HEK293 (cell line): Measurements from ENCODE around the gene CELA1.
A peak's percentile ranks its signal among the peaks of the same experiment; 100 is the strongest.

Experiments
- CTCF ChIA-PET: fragments of 350-600 bp; formaldehyde crosslinking; extraction: SDS; loops from one replicate; lab custom pipeline; 2021; ENCODE audit warnings: antibody characterized with exemption; lab: Yijun Ruan, JAX
- POLR2A ChIA-PET: fragments of 300-600 bp; formaldehyde crosslinking; extraction: SDS; loops from one replicate; lab custom pipeline; 2020; ENCODE audit warnings: antibody characterized with exemption, inconsistent platforms; lab: Yijun Ruan, JAX
- H3K27ac ChIP-seq: fragments of 200-500 bp; sonication (Bioruptor generic); 2 replicates; pipeline ENCODE4 v1.5.1; 2014; ENCODE audit warnings: low read depth, low read length, control low read depth, inconsistent platforms; ENCODE audit errors: extremely low read depth
- H3K36me3 ChIP-seq, 2 experiments: fragments of 200-500 bp in 1 of 2; sonication (Bioruptor generic) in 1 of 2; 1 replicate in 1 of 2; 2 replicates in 1 of 2; pipeline ENCODE4 v1.5.1; 2014 to 2017; ENCODE audit warnings: inconsistent platforms in 2 of 2, low read length in 2 of 2; ENCODE audit not compliant: control insufficient read depth in 2 of 2, insufficient read depth in 1 of 2
- H3K4me1 ChIP-seq: fragments of 200-500 bp; sonication (Bioruptor generic); 2 replicates; pipeline ENCODE4 v1.5.1; 2014; ENCODE audit warnings: mild to moderate bottlenecking, low read length, inconsistent platforms; ENCODE audit not compliant: control insufficient read depth, insufficient read depth
- H3K4me3 ChIP-seq: 2 replicates; pipeline ENCODE4 v1.5.1; 2011; ENCODE audit warnings: low read depth, mild to moderate bottlenecking, control low read depth, low read length, moderate library complexity
- H3K9me3 ChIP-seq: fragments of 200-500 bp; sonication (Bioruptor generic); 2 replicates; pipeline ENCODE4 v1.5.1; 2014; ENCODE audit warnings: low read depth, low read length, inconsistent platforms; ENCODE audit not compliant: control insufficient read depth, insufficient read depth
- EGR2 ChIP-seq: fragments of 450-650 bp; formaldehyde crosslinking; IDR thresholded peaks from 2 replicates; pipeline ENCODE4 v1.5.1; 2016; ENCODE audit warnings: low read depth, missing biosample characterization, missing genetic modification characterization
- GLIS2 ChIP-seq: fragments of 450-650 bp; formaldehyde crosslinking; IDR thresholded peaks from 2 replicates; pipeline ENCODE4 v1.5.1; 2016; ENCODE audit warnings: missing biosample characterization, missing genetic modification characterization
- KLF1 ChIP-seq: fragments of 450-650 bp; formaldehyde crosslinking; IDR thresholded peaks from 2 replicates; pipeline ENCODE4 v1.5.1; 2016; ENCODE audit warnings: missing biosample characterization, missing genetic modification characterization
- KLF8 ChIP-seq: fragments of 450-650 bp; formaldehyde crosslinking; IDR thresholded peaks from 2 replicates; pipeline ENCODE4 v1.5.1; 2016; ENCODE audit warnings: missing biosample characterization, missing genetic modification characterization
- PRDM1 ChIP-seq: fragments of 450-650 bp; formaldehyde crosslinking; IDR thresholded peaks from 2 replicates; pipeline ENCODE4; 2016; ENCODE audit warnings: missing biosample characterization, missing genetic modification characterization
- SCRT1 ChIP-seq: fragments of 450-650 bp; formaldehyde crosslinking; IDR thresholded peaks from 2 replicates; pipeline ENCODE4 v1.5.1; 2016; ENCODE audit warnings: missing biosample characterization, missing genetic modification characterization, borderline replicate concordance
- SCRT2 ChIP-seq: fragments of 450-650 bp; formaldehyde crosslinking; IDR thresholded peaks from 2 replicates; pipeline ENCODE4 v1.5.1; 2016; ENCODE audit warnings: missing biosample characterization, missing genetic modification characterization
- SETDB1 ChIP-seq: IDR thresholded peaks from one replicate; pipeline ENCODE4 v1.6.1; 2017; ENCODE audit warnings: mild to moderate bottlenecking, low read length, moderate library complexity, mixed read lengths; ENCODE audit not compliant: insufficient read length
- TRIM28 ChIP-seq: IDR thresholded peaks from 2 replicates; pipeline ENCODE4 v1.6.1; 2011; ENCODE audit warnings: low read length, control low read depth, borderline replicate concordance
- ZBTB17 ChIP-seq: fragments of 450-650 bp; formaldehyde crosslinking; IDR thresholded peaks from 2 replicates; pipeline ENCODE4 v1.5.1; 2016; ENCODE audit warnings: missing biosample characterization, missing genetic modification characterization
- ZFHX2 ChIP-seq: fragments of 450-650 bp; formaldehyde crosslinking; conservative IDR thresholded peaks from 2 replicates; pipeline ENCODE4 v1.5.1; 2016; ENCODE audit warnings: missing biosample characterization, missing genetic modification characterization
- ZNF114 ChIP-seq: fragments of 450-650 bp; formaldehyde crosslinking; IDR thresholded peaks from 2 replicates; pipeline ENCODE4 v1.5.0; 2017; ENCODE audit warnings: missing biosample characterization, missing genetic modification characterization
- ZNF324 ChIP-seq: fragments of 450-650 bp; formaldehyde crosslinking; IDR thresholded peaks from 2 replicates; pipeline ENCODE4 v1.5.1; 2016; ENCODE audit warnings: missing biosample characterization, missing genetic modification characterization
- ZNF416 ChIP-seq: fragments of 450-650 bp; formaldehyde crosslinking; IDR thresholded peaks from 2 replicates; pipeline ENCODE4 v1.5.1; 2016; ENCODE audit warnings: missing biosample characterization, missing genetic modification characterization
- ZNF530 ChIP-seq: fragments of 450-650 bp; formaldehyde crosslinking; IDR thresholded peaks from 2 replicates; pipeline ENCODE4 v1.5.1; 2016; ENCODE audit warnings: low read depth, missing biosample characterization, missing genetic modification characterization
- ZNF571 ChIP-seq: fragments of 450-650 bp; formaldehyde crosslinking; IDR thresholded peaks from 2 replicates; pipeline ENCODE4 v1.5.0; 2017; ENCODE audit warnings: missing biosample characterization, missing genetic modification characterization
- ZNF76 ChIP-seq: fragments of 450-650 bp; formaldehyde crosslinking; IDR thresholded peaks from 2 replicates; pipeline ENCODE4; 2016; ENCODE audit warnings: low read depth, missing biosample characterization, missing genetic modification characterization, borderline replicate concordance
- TF ChIP-seq, protein P1 (sequence below): fragments of 450-650 bp; formaldehyde crosslinking; IDR thresholded peaks from 2 replicates; pipeline ENCODE4 v1.5.1; 2017; ENCODE audit warnings: missing biosample characterization, missing genetic modification characterization
- TF ChIP-seq, protein P2 (sequence below): IDR thresholded peaks from 2 replicates; pipeline ENCODE4 v1.6.1; 2011; ENCODE audit warnings: mild to moderate bottlenecking, low read depth, low read length, borderline replicate concordance
- TF ChIP-seq, protein P3 (sequence below): fragments of 450-650 bp; formaldehyde crosslinking; IDR thresholded peaks from 2 replicates; pipeline ENCODE4 v1.5.1; 2016; ENCODE audit warnings: missing biosample characterization, missing genetic modification characterization

Gene CELA1

DNA sequence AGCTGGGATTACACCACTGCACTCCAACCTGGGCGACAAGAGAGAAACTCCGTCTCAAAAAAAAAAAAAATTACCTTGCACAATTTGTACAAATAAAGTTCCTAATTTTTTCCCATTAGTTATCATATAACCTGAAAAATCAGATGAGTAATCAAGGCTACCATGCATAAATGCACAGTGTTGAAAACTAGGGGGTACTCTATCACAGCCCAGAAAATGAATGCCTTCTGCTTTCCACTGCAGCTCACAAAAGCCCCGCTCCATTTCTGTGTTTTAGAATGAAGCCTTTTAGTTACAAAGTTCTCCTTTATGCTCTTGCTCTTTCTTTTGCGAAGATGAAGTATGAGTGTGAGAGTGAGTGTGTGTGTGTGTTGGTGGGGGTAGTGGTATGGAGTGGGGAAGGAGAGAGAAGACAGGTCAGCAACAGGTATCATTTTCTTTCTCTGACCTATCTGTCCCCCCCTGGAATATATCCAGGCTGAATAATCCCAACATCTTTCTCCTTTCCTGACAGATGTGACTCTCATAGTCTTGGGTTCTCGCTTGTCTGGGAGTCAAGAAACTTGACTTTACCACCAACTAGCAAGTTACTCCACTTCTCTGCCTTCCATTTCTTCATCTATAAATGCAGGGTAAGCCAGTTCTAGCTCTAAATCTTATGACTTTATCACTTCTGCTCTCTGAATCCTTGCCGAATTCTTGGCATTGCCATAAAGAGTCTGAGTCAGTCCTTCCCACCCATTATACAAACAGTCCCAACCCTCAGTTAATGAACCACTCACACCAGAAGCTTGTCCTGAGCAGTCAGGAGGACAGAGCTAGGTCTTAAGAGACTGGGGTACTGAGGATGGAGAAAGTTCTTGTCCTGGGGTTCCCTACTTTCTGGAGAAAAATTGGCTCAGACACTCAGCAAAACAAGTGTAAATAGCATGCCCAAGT, 38.6 kb downstream of the CELA1 start:
- H3K4me3 ChIP-seq: no peak overlapping the region
- no peaks in the 10 kb centered on the region for H3K36me3 ChIP-seq
- TF ChIP-seq SCRT1 (tag by site-specific recombination) (0 out of 2 replicates have a peak, but pooled peaks have one; percentile 30), GLIS2 (tag by site-specific recombination) (no peak), SCRT2 (tag by site-specific recombination) (peak; percentile 89), SETDB1 (no peak), ZNF530 (tag by site-specific recombination) (no peak), TRIM28 (no peak), ZNF114 (tag by site-specific recombination) (no peak), ZNF571 (tag by site-specific recombination) (no peak), KLF8 (peak; percentile 53), ZNF416 (no peak), PRDM1 (tag by site-specific recombination) (0 out of 2 replicates have a peak, but pooled peaks have one; percentile 4), ZNF76 (tag by site-specific recombination) (no peak), EGR2 (tag by site-specific recombination) (0 out of 2 replicates have a peak, but pooled peaks have one; percentile 37), KLF1 (tag by site-specific recombination) (peak; percentile 96), ZFHX2 (tag by site-specific recombination) (peak; percentile 46; the same call in 1 of the 2 replicates), ZBTB17 (peak; percentile 51; the same call in 1 of the 2 replicates)
- TF ChIP-seq, protein P1, sequence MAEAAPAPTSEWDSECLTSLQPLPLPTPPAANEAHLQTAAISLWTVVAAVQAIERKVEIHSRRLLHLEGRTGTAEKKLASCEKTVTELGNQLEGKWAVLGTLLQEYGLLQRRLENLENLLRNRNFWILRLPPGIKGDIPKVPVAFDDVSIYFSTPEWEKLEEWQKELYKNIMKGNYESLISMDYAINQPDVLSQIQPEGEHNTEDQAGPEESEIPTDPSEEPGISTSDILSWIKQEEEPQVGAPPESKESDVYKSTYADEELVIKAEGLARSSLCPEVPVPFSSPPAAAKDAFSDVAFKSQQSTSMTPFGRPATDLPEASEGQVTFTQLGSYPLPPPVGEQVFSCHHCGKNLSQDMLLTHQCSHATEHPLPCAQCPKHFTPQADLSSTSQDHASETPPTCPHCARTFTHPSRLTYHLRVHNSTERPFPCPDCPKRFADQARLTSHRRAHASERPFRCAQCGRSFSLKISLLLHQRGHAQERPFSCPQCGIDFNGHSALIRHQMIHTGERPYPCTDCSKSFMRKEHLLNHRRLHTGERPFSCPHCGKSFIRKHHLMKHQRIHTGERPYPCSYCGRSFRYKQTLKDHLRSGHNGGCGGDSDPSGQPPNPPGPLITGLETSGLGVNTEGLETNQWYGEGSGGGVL (tag by site-specific recombination): peak; percentile 82
- H3K9me3 ChIP-seq: no peaks in the 10 kb centered on the region
- CTCF ChIA-PET: interaction anchor here (0.6 to 1.4 kb wide), 3 partner anchors 31 to 567 kb away, joined by 3 to 5 read pairs (median 3); no protein-coding TSS in a partner anchor
- no peaks in the 10 kb centered on the region for H3K4me1 ChIP-seq
- no peak overlapping the region for H3K27ac ChIP-seq
- POLR2A ChIA-PET: interaction anchor here (0.6 to 0.7 kb wide), 2 partner anchors 16 to 68 kb away, joined by 3 read pairs; no protein-coding TSS in a partner anchor

DNA sequence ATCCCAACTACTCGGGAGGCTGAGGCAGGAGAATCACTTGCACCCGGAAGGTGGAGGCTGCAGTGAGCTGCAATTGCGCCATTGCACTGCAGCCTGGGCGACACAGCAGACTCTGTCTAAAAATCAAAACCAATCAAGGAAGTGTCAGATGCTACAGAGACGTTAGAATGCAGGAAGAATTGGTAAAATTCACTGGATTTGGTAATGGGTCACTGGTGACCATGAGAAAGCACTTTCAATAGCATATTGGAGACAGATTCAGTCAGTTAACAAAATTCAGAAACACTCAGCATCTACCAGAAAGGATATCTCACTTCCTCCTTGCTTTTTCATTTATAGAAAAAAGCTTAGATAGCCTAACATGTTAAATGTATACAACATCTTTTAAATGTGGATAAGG, 40.0 kb downstream of the CELA1 start:
- no peak overlapping the region for H3K27ac ChIP-seq
- CTCF ChIA-PET: interaction anchor here (0.5 kb wide), 1 partner anchor 1219 kb away, joined by 5 read pairs; no protein-coding TSS in a partner anchor
- POLR2A ChIA-PET: no interaction called here
- H3K9me3 ChIP-seq: no peaks in the 10 kb centered on the region
- TF ChIP-seq ZNF324 (tag by site-specific recombination): no peak
- TF ChIP-seq, protein P2, sequence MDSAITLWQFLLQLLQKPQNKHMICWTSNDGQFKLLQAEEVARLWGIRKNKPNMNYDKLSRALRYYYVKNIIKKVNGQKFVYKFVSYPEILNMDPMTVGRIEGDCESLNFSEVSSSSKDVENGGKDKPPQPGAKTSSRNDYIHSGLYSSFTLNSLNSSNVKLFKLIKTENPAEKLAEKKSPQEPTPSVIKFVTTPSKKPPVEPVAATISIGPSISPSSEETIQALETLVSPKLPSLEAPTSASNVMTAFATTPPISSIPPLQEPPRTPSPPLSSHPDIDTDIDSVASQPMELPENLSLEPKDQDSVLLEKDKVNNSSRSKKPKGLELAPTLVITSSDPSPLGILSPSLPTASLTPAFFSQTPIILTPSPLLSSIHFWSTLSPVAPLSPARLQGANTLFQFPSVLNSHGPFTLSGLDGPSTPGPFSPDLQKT: no peak
- TF ChIP-seq, protein P3, sequence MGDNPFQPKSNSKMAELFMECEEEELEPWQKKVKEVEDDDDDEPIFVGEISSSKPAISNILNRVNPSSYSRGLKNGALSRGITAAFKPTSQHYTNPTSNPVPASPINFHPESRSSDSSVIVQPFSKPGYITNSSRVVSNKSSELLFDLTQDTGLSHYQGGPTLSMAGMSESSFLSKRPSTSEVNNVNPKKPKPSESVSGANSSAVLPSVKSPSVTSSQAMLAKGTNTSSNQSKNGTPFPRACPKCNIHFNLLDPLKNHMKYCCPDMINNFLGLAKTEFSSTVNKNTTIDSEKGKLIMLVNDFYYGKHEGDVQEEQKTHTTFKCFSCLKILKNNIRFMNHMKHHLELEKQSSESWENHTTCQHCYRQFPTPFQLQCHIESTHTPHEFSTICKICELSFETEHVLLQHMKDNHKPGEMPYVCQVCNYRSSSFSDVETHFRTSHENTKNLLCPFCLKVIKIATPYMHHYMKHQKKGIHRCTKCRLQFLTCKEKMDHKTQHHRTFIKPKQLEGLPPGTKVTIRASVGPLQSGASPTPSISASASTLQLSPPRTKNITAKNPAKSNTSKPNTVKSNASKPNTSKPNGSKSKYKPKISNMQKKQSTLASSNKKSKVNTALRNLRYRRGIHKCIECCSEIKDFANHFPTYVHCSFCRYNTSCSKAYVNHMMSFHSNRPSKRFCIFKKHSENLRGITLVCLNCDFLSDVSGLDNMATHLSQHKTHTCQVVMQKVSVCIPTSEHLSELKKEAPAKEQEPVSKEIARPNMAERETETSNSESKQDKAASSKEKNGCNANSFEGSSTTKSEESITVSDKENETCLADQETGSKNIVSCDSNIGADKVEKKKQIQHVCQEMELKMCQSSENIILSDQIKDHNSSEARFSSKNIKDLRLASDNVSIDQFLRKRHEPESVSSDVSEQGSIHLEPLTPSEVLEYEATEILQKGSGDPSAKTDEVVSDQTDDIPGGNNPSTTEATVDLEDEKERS (tag by site-specific recombination): no peak
- no peak overlapping the region for H3K4me3 ChIP-seq
- no peaks in the 10 kb centered on the region for H3K4me1 ChIP-seq
- no peaks in the 10 kb centered on the region for H3K36me3 ChIP-seq
